Natural killer cell (primary cell): Measurements from ENCODE around the gene MEI4. TPM values are rescaled to one million over a fixed set of nuclear protein-coding genes. Genes with fewer than 3 reads are reported as not detected.

Experiments
- ATAC-seq, 3 donors: fragments of 150-1000 bp in 2 of 3; fragments of 200-7000 bp in 1 of 3; cut with Tn5 transposase; 1 replicate in 1 of 3; 2 replicates in 2 of 3; pipeline ENCODE4 v1.10.0; 2021; ENCODE audit warnings: mild to moderate bottlenecking in 2 of 3, moderate library complexity in 2 of 3
- DNase-seq, 2 donors: peaks; one replicate each; pipeline versions ENCODE4 v3.0.0 to v3.0.0-alpha.2; 2013 to 2021; ENCODE audit warnings: mixed read lengths in 1 of 2
- H3K27ac ChIP-seq: one replicate; pipeline ENCODE4 v1.5.1; 2013; ENCODE audit warnings: mild to moderate bottlenecking, low read length
- H3K27me3 ChIP-seq: one replicate; pipeline ENCODE4 v1.6.1; 2013; ENCODE audit warnings: low read length; ENCODE audit not compliant: control insufficient read depth, insufficient read depth
- H3K36me3 ChIP-seq: one replicate; pipeline ENCODE4 v1.6.1; 2013; ENCODE audit warnings: low read length; ENCODE audit not compliant: control insufficient read depth, insufficient read depth
- H3K4me1 ChIP-seq: one replicate; pipeline ENCODE4 v1.6.1; 2013; ENCODE audit warnings: low read length; ENCODE audit not compliant: control insufficient read depth, insufficient read depth
- H3K4me3 ChIP-seq: one replicate; pipeline ENCODE4 v1.5.1; 2013; ENCODE audit warnings: low read length
- H3K9me3 ChIP-seq: one replicate; pipeline ENCODE4 v1.6.1; 2013; ENCODE audit warnings: low read length; ENCODE audit not compliant: control insufficient read depth, insufficient read depth
- H3K27ac Mint-ChIP-seq, 2 donors: one replicate each; pipeline ENCODE4 v1.8.0; 2022; ENCODE audit warnings: mild to moderate bottlenecking in 2 of 2, mixed read lengths in 2 of 2, moderate library complexity in 1 of 2
- H3K27me3 Mint-ChIP-seq, 2 donors: one replicate each; pipeline ENCODE4 v1.8.0; 2022; ENCODE audit warnings: low read depth in 2 of 2, mixed read lengths in 2 of 2
- H3K36me3 Mint-ChIP-seq: one replicate; pipeline ENCODE4 v1.8.0; 2022; ENCODE audit warnings: mixed read lengths
- H3K4me1 Mint-ChIP-seq, 2 donors: one replicate each; pipeline ENCODE4 v1.8.0; 2022; ENCODE audit warnings: mixed read lengths in 2 of 2
- H3K4me3 Mint-ChIP-seq: one replicate; pipeline ENCODE4 v1.8.0; 2022; ENCODE audit warnings: mild to moderate bottlenecking, moderate library complexity, mixed read lengths
- H3K9me3 Mint-ChIP-seq, 2 donors: one replicate each; pipeline ENCODE4 v1.8.0; 2022; ENCODE audit warnings: mixed read lengths in 2 of 2
- WGBS: methylation state at CpG from one replicate; pipeline ENCODE4 v1.1.7; 2013; ENCODE audit warnings: missing lambda C conversion rate; ENCODE audit not compliant: insufficient coverage; 5-methylcytosine and 5-hydroxymethylcytosine counted together
- intact Hi-C: fragments of 100-400 bp; cut with micrococcal nuclease; formaldehyde crosslinking; loops from one replicate; pipeline ENCODE4 v1.14.2; 2022
- total RNA-seq, 4 donors: library from RNA; stranded (reverse); fragments of 120-200 nt in 1 of 4; gene quantifications; one replicate each; pipeline versions ENCODE4 v1.2.3 to v1.2.4, GENCODE V29; 2013 to 2022
- TF ChIP-seq, protein P1 (sequence below): fragments of 200-600 bp; IDR thresholded peaks from one replicate; pipeline ENCODE4 v1.8.0; 2022; ENCODE audit warnings: antibody characterized with exemption

MEI4 gene
- total RNA-seq, 3 donors from 2014 or later (not counting 1 experiment from before 2014, with no cell fraction given), result not detected

DNA sequence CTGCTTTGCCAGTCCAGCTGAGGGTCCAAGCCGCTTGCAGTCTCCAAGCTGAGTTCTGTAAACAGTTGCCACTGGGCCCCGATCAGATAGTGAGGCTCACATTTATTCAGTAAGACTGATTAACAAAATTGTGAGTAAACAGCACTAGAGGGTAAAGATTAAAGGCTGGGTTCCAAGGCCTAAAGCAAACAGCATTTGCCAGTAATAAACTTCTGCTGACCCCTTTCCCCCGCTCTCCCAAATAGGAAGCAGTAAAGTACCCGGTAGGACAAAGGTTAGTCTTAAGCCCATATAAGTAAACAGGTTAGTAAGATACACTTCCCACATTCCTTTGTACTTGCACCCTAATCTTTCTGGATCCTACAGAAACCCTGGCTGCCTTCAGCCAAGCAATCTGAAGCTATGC is 181.8 kb downstream of the MEI4 start:
- no peak for DNase-seq
- H3K27me3 ChIP-seq, result no peaks in the 10 kb centered on the region
- H3K36me3 ChIP-seq, result no peaks in the 10 kb centered on the region
- intact Hi-C loops, result no loop called here
- H3K4me1 ChIP-seq, result no peaks in the 10 kb centered on the region
- no peak overlapping the region for H3K4me3 Mint-ChIP-seq
- no peak overlapping the region for H3K27ac ChIP-seq
- no peaks in the 10 kb centered on the region for H3K27me3 Mint-ChIP-seq
- H3K4me1 Mint-ChIP-seq, result no peaks in the 10 kb centered on the region
- TF ChIP-seq, protein P1, sequence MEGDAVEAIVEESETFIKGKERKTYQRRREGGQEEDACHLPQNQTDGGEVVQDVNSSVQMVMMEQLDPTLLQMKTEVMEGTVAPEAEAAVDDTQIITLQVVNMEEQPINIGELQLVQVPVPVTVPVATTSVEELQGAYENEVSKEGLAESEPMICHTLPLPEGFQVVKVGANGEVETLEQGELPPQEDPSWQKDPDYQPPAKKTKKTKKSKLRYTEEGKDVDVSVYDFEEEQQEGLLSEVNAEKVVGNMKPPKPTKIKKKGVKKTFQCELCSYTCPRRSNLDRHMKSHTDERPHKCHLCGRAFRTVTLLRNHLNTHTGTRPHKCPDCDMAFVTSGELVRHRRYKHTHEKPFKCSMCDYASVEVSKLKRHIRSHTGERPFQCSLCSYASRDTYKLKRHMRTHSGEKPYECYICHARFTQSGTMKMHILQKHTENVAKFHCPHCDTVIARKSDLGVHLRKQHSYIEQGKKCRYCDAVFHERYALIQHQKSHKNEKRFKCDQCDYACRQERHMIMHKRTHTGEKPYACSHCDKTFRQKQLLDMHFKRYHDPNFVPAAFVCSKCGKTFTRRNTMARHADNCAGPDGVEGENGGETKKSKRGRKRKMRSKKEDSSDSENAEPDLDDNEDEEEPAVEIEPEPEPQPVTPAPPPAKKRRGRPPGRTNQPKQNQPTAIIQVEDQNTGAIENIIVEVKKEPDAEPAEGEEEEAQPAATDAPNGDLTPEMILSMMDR, result no peak
- no peaks in the 10 kb centered on the region for H3K9me3 ChIP-seq
- no peak overlapping the region for H3K4me3 ChIP-seq
- WGBS, result 69% methylated on average over 4 of the region's 4 CpGs
- no peaks in the 10 kb centered on the region for H3K36me3 Mint-ChIP-seq
- H3K27ac Mint-ChIP-seq, result no peak overlapping the region
- no peak for ATAC-seq
- H3K9me3 Mint-ChIP-seq, result peaks cover 9 to 10% of the 10 kb centered on the region in 2 donors

DNA sequence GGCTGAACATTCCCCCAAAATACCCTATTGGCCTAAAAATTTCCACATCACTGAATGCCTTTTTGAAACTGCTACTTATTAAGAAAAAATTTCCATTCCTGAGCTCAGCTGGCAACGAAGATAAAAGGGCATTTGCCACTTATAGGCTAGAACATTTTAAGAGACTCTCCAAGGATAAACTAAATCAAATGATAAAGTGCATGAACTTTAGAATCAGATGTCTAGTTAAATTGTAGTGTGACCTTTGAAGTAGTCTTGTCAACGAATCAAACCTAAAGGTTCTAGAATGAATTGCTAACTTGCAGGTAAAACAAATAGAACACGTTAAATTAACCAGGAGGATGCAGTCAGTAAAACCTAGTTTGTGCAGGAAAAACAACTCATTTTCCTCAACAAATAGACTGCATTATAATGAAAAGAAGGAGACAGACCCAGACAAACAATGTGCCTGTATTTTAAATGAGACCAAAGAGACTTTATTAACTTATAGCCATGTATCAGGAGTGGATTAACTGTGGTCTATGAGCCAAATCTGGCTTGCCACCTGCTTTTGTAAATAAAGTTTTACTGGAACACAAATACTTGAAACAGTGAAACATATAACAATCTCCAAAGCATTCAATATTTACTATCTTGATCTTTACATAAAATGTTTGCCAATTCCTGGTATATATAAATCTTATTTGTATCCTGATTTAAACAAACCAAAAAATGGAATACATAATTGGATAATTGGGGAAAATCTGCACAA is 184.4 kb downstream of the MEI4 start:
- Mint-ChIP-seq H3K36me3 (no peaks in the 10 kb centered on the region), H3K9me3 (peaks cover 0 to 4% of the 10 kb centered on the region in 2 donors), H3K4me3 (no peak overlapping the region), H3K27ac (no peak overlapping the region), H3K27me3 (no peaks in the 10 kb centered on the region), H3K4me1 (no peaks in the 10 kb centered on the region)
- Histone ChIP-seq H3K4me3 (no peak overlapping the region), H3K27me3 (no peaks in the 10 kb centered on the region), H3K27ac (no peak overlapping the region), H3K36me3 (no peaks in the 10 kb centered on the region), H3K4me1 (no peaks in the 10 kb centered on the region), H3K9me3 (no peaks in the 10 kb centered on the region)
- ATAC-seq (no peak), DNase-seq (no peak)
- TF ChIP-seq, protein P1, result no peak
- intact Hi-C loops, result no loop called here
- WGBS, result 84% methylated on average over 3 of the region's 3 CpGs

DNA sequence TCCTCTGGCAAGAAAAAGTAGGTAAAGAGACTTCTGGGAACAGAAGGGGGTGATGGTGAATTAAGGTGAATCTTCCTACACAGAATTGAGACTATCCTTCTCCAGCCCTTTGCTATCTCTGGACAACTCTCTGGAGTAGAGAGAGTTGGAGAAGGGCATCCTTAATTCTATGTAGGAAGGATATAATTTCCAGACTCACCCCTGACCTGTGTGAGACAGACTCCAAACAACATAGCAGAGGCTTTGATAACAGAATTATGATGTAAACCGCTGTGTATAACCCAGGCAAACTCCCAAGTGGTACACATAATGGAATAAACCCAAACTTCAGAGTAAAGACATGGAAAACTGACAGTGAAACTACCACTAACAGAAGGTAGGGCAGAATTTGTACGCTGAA is 186.5 kb downstream of the MEI4 start:
- DNase-seq (no peak), ATAC-seq (no peak)
- Mint-ChIP-seq H3K27me3 (no peaks in the 10 kb centered on the region), H3K4me3 (no peak overlapping the region), H3K36me3 (no peaks in the 10 kb centered on the region), H3K9me3 (peaks cover 0 to 6% of the 10 kb centered on the region in 2 donors), H3K27ac (no peak overlapping the region), H3K4me1 (no peaks in the 10 kb centered on the region)
- no peaks in the 10 kb centered on the region for H3K27me3 ChIP-seq
- TF ChIP-seq, protein P1, result no peak
- 67% methylated on average over 1 of the region's 2 CpGs for WGBS
- no peak overlapping the region for H3K27ac ChIP-seq
- H3K4me1 ChIP-seq, result no peaks in the 10 kb centered on the region
- H3K9me3 ChIP-seq, result no peaks in the 10 kb centered on the region
- intact Hi-C loops, result no loop called here
- no peaks in the 10 kb centered on the region for H3K36me3 ChIP-seq
- no peak overlapping the region for H3K4me3 ChIP-seq

DNA sequence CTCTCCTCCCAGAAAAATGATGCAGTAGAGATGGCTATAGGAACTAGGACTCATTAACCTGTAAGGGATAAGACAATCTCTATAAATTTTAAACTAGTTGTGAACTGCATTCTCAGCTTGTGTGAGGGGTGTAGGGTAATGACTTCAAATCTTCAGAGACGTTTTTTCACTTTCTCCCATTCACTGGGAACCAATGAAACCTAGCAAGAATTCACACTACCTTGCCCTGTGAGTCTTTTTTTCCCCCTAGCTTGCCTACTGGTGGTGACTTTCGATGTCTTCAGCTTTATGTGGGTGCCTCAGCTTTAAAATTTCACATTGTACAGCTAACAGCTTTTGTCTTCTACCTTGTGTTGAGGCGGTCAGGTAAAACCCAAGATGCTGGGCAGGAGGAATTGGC is 192.0 kb downstream of the MEI4 start:
- WGBS, result 64% methylated on average over 3 of the region's 3 CpGs
- no peak overlapping the region for H3K4me3 ChIP-seq
- Mint-ChIP-seq H3K27ac (no peak overlapping the region), H3K9me3 (peaks cover 0 to 27% of the 10 kb centered on the region in 2 donors), H3K36me3 (peaks cover 7% of the 10 kb centered on the region), H3K4me3 (no peak overlapping the region), H3K4me1 (no peaks in the 10 kb centered on the region), H3K27me3 (no peaks in the 10 kb centered on the region)
- DNase-seq (no peak), ATAC-seq (no peak)
- no peaks in the 10 kb centered on the region for H3K4me1 ChIP-seq
- H3K9me3 ChIP-seq, result no peaks in the 10 kb centered on the region
- no peak overlapping the region for H3K27ac ChIP-seq
- intact Hi-C loops, result no loop called here
- H3K27me3 ChIP-seq, result no peaks in the 10 kb centered on the region
- TF ChIP-seq, protein P1, result no peak
- H3K36me3 ChIP-seq, result no peaks in the 10 kb centered on the region
